Naive B cell (primary cell): ENCODE results near the gene PEAR1. TPM values are rescaled to one million over a fixed set of nuclear protein-coding genes. Genes with fewer than 3 reads are reported as not detected.

ENCODE experiments used
- ATAC-seq, 2 donors: fragments of 150-1000 bp; cut with Tn5 transposase; 2 replicates each; pipeline ENCODE4 v1.10.0; 2021; ENCODE audit warnings: low read depth in 2 of 2, mild to moderate bottlenecking in 2 of 2, moderate library complexity in 2 of 2
- DNase-seq: peaks from one replicate; pipeline ENCODE4 v3.0.0; 2022
- H3K27ac Mint-ChIP-seq, 6 donors: one replicate each; pipeline ENCODE4 v1.8.0; 2020 to 2022; ENCODE audit warnings: mild to moderate bottlenecking in 6 of 6, mixed read lengths in 6 of 6, moderate library complexity in 5 of 6, inconsistent platforms in 2 of 6
- H3K27me3 Mint-ChIP-seq, 3 donors: one replicate each; pipeline ENCODE4 v1.8.0; 2021 to 2022; ENCODE audit warnings: mixed read lengths in 3 of 3, mild to moderate bottlenecking in 1 of 3
- H3K36me3 Mint-ChIP-seq, 2 donors: one replicate each; pipeline ENCODE4 v1.8.0; 2020 to 2022; ENCODE audit warnings: mixed read lengths in 2 of 2, inconsistent platforms in 1 of 2, mild to moderate bottlenecking in 1 of 2
- H3K4me1 Mint-ChIP-seq, 3 donors: one replicate each; pipeline ENCODE4 v1.8.0; 2020 to 2022; ENCODE audit warnings: mixed read lengths in 3 of 3, inconsistent platforms in 1 of 3, mild to moderate bottlenecking in 1 of 3, moderate library complexity in 1 of 3
- H3K4me3 Mint-ChIP-seq, 8 donors: one replicate each; pipeline ENCODE4 v1.8.0; 2020 to 2022; ENCODE audit warnings: mild to moderate bottlenecking in 8 of 8, mixed read lengths in 8 of 8, moderate library complexity in 8 of 8, inconsistent platforms in 2 of 8
- H3K9me3 Mint-ChIP-seq, 7 donors: one replicate each; pipeline ENCODE4 v1.8.0; 2020 to 2022; ENCODE audit warnings: mixed read lengths in 7 of 7, mild to moderate bottlenecking in 5 of 7, inconsistent platforms in 2 of 7, moderate library complexity in 1 of 7
- polyA plus RNA-seq, 6 donors: library from polyadenylated mRNA; unstranded; fragments of 300-500 nt; fragmentation: Illumina TruSeq; gene quantifications; one replicate each; pipeline ENCODE4 v1.2.3, GENCODE V29; 2021; ENCODE audit warnings: low read depth in 6 of 6

PEAR1 gene
- polyA plus RNA-seq, 6 donors from 2014 or later: 0.11 to 0.85 (median 0.27) TPM; not detected in 3

DNA sequence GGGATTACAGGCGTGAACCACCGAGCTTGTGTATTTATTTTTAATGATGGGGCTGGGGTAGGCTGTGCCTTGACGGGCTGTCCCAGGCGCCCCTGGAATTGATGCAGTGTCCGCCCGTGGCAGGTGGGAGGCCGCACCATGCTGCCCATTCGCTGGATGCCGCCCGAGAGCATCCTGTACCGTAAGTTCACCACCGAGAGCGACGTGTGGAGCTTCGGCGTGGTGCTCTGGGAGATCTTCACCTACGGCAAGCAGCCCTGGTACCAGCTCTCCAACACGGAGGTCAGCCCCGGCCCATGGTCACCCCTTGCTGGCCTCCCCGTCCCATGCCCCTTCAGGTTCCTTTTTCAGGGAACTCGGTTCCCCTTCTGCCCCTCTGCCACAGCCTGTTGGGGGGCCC, 13.6 kb upstream of the PEAR1 start:
- H3K27ac Mint-ChIP-seq: peak overlapping the region in 1 of 6 donors; percentile 78
- no peak for DNase-seq
- no peaks in the 10 kb centered on the region for H3K9me3 Mint-ChIP-seq
- H3K4me3 Mint-ChIP-seq: peak overlapping the region in 1 of 8 donors; percentile 50
- no peaks in the 10 kb centered on the region for H3K36me3 Mint-ChIP-seq
- H3K4me1 Mint-ChIP-seq: no peaks in the 10 kb centered on the region
- ATAC-seq: no peak
- H3K27me3 Mint-ChIP-seq: peaks cover 36 to 86% (median 70%) of the 10 kb centered on the region in 3 donors

DNA sequence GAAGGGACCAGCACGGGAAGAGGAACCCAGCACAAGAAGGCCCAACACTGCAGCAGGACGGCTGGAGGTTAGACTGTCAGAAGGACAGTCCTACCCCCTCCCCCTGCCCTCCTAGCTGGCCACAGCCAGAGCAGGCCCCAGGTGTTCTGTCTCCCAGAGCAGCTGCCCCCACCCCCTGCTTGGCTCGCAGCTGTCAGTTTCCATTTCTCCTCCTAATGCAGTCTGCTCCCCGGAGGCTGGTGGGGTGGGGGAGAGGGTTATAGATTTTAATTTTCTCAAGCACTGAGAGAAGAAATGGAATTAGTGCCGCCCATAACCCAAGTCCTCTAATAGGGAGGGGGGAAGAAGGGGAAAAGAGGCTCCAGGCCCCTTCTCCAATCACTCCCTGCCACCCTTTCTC, 13.0 kb upstream of the PEAR1 start:
- peaks cover 34 to 85% (median 71%) of the 10 kb centered on the region in 3 donors for H3K27me3 Mint-ChIP-seq

DNA sequence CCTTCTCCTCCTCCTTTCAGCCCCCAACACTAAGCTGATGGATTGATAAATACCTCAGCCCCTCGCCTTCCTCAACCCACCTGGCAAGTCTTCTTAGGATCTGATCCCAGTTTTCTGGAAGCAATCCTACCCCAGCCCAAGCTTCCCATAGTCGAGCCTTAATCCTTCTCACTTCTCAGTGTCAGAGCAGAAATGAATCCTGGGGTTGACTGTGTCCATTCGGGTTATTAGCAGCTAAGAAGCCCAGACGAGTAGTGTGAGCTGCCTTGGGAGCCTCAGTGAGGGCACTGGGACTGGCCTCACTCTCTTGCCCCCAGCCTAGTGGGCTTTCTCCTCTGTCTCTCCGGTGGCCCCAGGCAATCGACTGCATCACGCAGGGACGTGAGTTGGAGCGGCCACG, 12.4 kb upstream of the PEAR1 start:
- DNase-seq (no peak), ATAC-seq (no peak)
- H3K36me3 Mint-ChIP-seq: no peaks in the 10 kb centered on the region
- H3K4me1 Mint-ChIP-seq: no peaks in the 10 kb centered on the region
- no peaks in the 10 kb centered on the region for H3K9me3 Mint-ChIP-seq
- peak overlapping the region in 2 of 6 donors; percentile 17 to 70 for H3K27ac Mint-ChIP-seq
- peaks cover 37 to 89% (median 78%) of the 10 kb centered on the region in 3 donors for H3K27me3 Mint-ChIP-seq
- no peak overlapping the region for H3K4me3 Mint-ChIP-seq

More for the DNA sequence above, 13.0 kb upstream of the PEAR1 start:
- no peaks in the 10 kb centered on the region for H3K9me3 Mint-ChIP-seq
- H3K4me1 Mint-ChIP-seq: no peaks in the 10 kb centered on the region
- no peak overlapping the region for H3K4me3 Mint-ChIP-seq
- no peak for DNase-seq
- no peaks in the 10 kb centered on the region for H3K36me3 Mint-ChIP-seq
- ATAC-seq: no peak
- H3K27ac Mint-ChIP-seq: peak overlapping the region in 2 of 6 donors; percentile 22 to 63

DNA sequence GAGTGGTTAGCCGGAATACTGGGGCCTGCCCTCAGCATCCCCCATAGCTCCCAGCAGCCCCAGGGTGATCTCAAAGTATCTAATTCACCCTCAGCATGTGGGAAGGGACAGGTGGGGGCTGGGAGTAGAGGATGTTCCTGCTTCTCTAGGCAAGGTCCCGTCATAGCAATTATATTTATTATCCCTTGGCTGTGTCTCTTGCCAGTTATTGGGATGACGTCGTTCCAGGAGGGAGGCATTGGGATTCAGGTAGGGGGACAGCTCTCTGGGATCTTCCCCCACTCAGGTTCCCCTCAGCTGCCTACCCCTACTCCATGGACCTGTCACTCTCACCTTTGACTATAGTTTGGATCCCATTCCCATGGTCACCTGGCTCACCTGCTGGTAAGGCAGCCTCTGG, 11.9 kb upstream of the PEAR1 start:
- no peaks in the 10 kb centered on the region for H3K4me1 Mint-ChIP-seq
- H3K4me3 Mint-ChIP-seq: no peak overlapping the region
- no peaks in the 10 kb centered on the region for H3K36me3 Mint-ChIP-seq
- DNase-seq: no peak
- no peak overlapping the region for H3K27ac Mint-ChIP-seq
- H3K9me3 Mint-ChIP-seq: no peaks in the 10 kb centered on the region
- no peak for ATAC-seq
- peaks cover 39 to 89% (median 78%) of the 10 kb centered on the region in 3 donors for H3K27me3 Mint-ChIP-seq

DNA sequence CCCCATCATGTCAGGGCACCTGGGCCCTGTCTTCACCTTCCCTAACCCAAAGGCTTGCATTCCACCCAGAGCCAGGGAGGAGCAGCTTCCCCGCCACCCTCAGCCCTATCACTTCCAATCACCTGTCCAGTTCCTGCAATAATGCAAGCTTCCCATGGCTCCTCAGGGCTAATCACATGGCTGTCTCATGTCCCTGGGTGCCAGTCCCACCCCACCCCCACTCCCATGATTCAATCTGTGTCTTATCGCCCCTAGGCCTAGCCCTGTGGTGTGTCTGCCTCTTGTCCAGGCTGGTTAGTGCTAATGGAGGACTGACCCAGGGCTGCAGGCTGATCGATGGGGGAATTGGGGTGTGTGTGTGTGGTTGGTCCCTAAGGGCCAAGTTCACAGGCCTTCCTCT, 11.0 kb upstream of the PEAR1 start:
- peak overlapping the region in 1 of 6 donors; percentile 23 for H3K27ac Mint-ChIP-seq
- H3K27me3 Mint-ChIP-seq: peaks cover 38 to 93% (median 85%) of the 10 kb centered on the region in 3 donors

DNA sequence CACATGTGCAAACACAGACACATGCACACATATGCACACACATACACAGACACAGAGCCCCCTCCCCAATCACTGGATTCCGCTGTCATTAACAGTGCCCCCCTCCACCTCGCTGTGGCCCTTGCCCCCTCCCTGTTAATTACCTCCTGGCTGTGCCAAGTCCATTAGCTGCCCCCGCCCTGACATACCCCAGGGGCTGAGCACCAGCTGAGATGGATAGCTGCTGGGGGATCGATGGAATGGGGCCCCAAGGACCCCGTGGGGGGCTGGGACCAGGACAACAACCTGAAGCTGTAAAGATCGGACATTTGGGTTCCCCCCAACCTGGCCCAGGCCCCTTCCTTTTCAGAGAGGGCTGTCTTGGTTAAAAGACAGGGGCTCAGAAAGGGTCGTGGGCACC, 9.6 kb upstream of the PEAR1 start:
- no peaks in the 10 kb centered on the region for H3K4me1 Mint-ChIP-seq
- H3K27ac Mint-ChIP-seq: peak overlapping the region in 1 of 6 donors; percentile 58
- H3K27me3 Mint-ChIP-seq: peaks cover 35 to 93% (median 86%) of the 10 kb centered on the region in 3 donors

More for the DNA sequence above, 11.0 kb upstream of the PEAR1 start:
- DNase-seq (no peak), ATAC-seq (no peak)
- no peak overlapping the region for H3K4me3 Mint-ChIP-seq
- no peaks in the 10 kb centered on the region for H3K4me1 Mint-ChIP-seq
- no peaks in the 10 kb centered on the region for H3K36me3 Mint-ChIP-seq
- no peaks in the 10 kb centered on the region for H3K9me3 Mint-ChIP-seq

DNA sequence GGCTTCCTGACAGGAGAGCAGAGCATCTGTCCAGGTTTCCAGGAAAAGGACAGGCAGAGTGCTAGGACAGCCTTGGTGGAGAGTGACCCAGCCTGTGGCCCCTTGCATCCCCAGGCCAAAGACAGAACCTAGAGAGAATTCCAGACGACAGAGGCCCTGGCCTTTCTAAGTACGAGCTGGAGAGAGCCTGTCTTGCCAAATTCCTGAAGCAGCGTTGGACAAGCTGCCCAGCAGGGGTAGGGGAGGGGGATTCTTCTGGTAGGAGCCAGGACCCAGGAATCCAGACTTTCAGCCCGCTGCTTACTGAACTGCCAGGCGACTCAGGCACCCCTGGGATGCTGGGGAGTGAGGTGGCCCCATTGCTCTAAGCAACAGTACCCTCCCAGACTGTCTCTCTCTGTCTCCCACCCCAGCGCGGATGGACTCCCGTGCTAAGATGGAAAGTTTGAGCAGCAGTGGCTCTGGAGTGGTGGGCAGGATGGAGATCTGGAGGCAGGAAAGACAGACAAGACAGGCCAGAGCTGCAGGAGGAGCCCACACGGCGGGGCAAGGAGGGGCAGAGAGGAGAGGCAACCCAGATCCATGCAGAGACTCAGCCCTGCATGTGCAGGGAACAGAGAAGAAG, 8.8 kb upstream of the PEAR1 start:
- no peak overlapping the region for H3K4me3 Mint-ChIP-seq
- DNase-seq: no peak
- no peak for ATAC-seq
- no peaks in the 10 kb centered on the region for H3K9me3 Mint-ChIP-seq
- H3K27ac Mint-ChIP-seq: peak overlapping the region in 1 of 6 donors; percentile 79
- H3K36me3 Mint-ChIP-seq: peaks cover 0 to 8% of the 10 kb centered on the region in 2 donors
- no peaks in the 10 kb centered on the region for H3K4me1 Mint-ChIP-seq
- peaks cover 40 to 93% (median 88%) of the 10 kb centered on the region in 3 donors for H3K27me3 Mint-ChIP-seq

More for the DNA sequence above, 9.6 kb upstream of the PEAR1 start:
- H3K36me3 Mint-ChIP-seq: peaks cover 0 to 5% of the 10 kb centered on the region in 2 donors
- DNase-seq: no peak
- ATAC-seq: no peak
- no peaks in the 10 kb centered on the region for H3K9me3 Mint-ChIP-seq
- H3K4me3 Mint-ChIP-seq: peak overlapping the region in 1 of 8 donors; percentile 29

DNA sequence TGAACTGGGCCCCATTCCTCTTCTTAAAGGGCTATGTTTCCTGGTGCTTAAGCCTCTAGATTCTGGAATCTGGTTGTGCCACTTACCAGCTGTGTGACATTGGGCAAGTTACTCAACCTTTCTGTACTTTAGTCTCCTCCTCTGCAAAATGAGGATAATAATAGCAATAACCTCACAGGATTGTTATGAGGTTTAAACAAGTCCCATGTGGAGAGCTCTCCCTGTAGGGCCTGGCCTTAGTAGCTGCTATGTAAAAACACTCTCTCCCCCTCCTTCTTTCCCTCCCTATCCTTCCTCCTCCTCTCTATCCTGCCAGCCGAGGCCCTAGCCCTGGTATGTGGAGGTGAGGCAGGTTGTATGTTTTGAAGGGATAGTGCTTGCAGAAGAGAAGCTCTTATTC, 8.2 kb upstream of the PEAR1 start:
- no peaks in the 10 kb centered on the region for H3K9me3 Mint-ChIP-seq
- H3K4me3 Mint-ChIP-seq: no peak overlapping the region
- ATAC-seq: no peak
- H3K27ac Mint-ChIP-seq: no peak overlapping the region
- peaks cover 0 to 3% (median 3%) of the 10 kb centered on the region in 3 donors for H3K4me1 Mint-ChIP-seq
- no peak for DNase-seq
- peaks cover 0 to 8% of the 10 kb centered on the region in 2 donors for H3K36me3 Mint-ChIP-seq
- H3K27me3 Mint-ChIP-seq: peaks cover 44 to 94% (median 88%) of the 10 kb centered on the region in 3 donors

DNA sequence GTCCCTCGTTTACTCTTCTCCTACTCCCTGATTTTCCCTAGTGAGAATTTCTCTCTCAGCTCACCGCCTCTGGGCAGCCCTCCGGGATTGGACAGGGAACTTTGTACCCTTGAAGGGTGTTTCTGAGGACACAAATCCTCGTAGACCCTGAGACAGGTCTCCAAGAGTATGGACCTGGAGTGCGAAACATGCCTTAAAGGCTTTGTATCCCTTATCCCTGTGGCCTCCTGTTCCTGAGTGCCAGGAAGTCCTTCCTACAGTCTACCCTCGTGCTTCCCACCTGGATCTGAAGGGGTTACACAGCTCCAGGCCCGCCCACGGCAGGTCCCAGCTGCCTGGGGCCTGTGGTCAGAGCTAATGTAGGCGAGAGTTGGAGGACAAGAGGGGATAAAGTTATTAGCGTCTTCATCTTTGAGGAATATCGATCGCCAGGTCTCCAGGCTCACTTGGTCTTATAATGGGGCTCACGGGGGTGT, 7.6 kb upstream of the PEAR1 start:
- H3K36me3 Mint-ChIP-seq: peaks cover 0 to 8% of the 10 kb centered on the region in 2 donors
- no peak for DNase-seq
- H3K27me3 Mint-ChIP-seq: peaks cover 47 to 94% (median 92%) of the 10 kb centered on the region in 3 donors
- no peaks in the 10 kb centered on the region for H3K9me3 Mint-ChIP-seq
- no peak for ATAC-seq
- H3K4me3 Mint-ChIP-seq: peak overlapping the region in 1 of 8 donors; percentile 70
- peaks cover 0 to 5% (median 4%) of the 10 kb centered on the region in 3 donors for H3K4me1 Mint-ChIP-seq
- peak overlapping the region in 1 of 6 donors; percentile 20 for H3K27ac Mint-ChIP-seq

DNA sequence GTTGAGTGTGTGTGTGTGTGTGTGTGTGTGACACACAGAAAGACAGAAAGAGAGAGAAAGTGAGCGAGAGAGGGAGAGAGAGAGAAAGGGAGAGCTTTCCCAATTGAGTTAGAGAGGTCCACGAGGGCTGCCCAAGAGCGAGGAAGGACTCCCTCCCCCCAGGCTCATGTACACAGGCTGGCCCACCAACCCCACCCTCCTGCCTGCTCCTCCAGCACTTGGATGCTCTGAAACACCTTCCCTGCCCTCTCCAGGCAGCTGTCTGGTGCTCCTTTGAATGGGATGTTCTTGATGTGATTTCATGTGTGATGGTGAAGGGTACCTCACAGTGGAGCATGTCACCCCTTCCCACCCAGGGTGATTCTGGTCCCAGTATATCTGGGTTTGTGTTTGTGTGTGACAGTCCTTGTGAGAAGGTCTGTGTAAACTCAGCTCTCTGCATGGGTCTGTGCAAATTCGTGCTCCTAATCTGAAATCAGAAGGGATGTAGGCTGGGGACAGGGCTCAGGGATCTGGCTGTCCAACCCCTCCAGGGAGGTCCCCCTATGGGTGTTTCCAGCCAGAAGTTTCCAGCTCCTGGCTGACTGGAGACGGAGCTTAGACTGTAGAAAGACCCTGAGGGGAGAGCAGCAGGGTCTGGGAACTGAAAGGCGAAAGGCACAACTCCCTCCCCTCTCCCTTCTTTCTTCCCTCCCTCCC, 6.8 kb upstream of the PEAR1 start:
- DNase-seq: no peak
- H3K36me3 Mint-ChIP-seq: peaks cover 0 to 8% of the 10 kb centered on the region in 2 donors
- H3K4me3 Mint-ChIP-seq: no peak overlapping the region
- H3K27ac Mint-ChIP-seq: no peak overlapping the region
- peaks cover 51 to 97% (median 95%) of the 10 kb centered on the region in 3 donors for H3K27me3 Mint-ChIP-seq
- ATAC-seq: no peak
- H3K4me1 Mint-ChIP-seq: peaks cover 2 to 7% (median 4%) of the 10 kb centered on the region in 3 donors
- no peaks in the 10 kb centered on the region for H3K9me3 Mint-ChIP-seq

DNA sequence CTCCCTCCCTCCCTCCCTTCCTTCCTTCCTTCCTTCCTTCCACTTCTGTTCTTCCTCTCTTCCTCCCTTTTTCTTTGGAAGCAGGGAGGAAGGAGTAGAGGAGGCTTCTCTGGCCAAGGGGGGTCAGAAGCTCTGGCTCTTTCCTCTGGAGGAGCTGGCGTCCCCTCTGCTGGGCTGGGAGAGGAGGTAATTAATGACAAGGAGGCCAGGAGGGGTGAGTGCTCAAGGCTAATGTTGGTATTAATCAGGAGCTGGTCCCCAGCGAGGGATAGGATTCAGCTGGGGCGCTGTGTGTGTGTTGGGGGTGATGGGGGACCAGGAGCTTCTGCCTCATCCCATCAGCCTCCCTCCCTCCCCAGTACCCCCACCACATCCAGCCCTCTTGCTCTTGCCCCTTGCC, 6.2 kb upstream of the PEAR1 start:
- H3K4me1 Mint-ChIP-seq: peaks cover 4 to 13% (median 8%) of the 10 kb centered on the region in 3 donors
- ATAC-seq (no peak), DNase-seq (no peak)
- no peaks in the 10 kb centered on the region for H3K9me3 Mint-ChIP-seq
- H3K27me3 Mint-ChIP-seq: peaks cover 52 to 97% (median 91%) of the 10 kb centered on the region in 3 donors
- peak overlapping the region in 1 of 6 donors; percentile 20 for H3K27ac Mint-ChIP-seq
- peaks cover 0 to 8% of the 10 kb centered on the region in 2 donors for H3K36me3 Mint-ChIP-seq
- no peak overlapping the region for H3K4me3 Mint-ChIP-seq

DNA sequence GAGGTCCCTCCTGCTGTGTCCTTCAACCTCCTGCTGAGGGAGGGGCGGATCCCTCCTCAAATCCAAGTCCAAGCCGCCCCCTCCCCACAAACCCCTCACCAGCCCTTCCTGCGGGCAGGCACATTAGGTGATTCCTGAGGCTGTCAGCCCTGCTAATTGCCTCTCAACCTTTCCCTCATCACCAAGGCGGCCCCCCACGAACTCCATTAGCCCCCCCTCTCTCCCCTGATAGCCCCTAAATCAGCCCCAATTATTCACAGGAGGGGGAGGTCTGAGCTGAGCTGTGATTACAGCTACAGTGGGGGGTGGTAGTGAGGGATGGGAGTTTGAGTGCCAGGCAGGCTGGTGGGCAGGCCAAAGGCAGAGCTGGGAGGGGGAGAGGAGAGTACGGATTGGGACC, 5.8 kb upstream of the PEAR1 start:
- H3K27me3 Mint-ChIP-seq: peaks cover 55 to 97% (median 87%) of the 10 kb centered on the region in 3 donors

DNA sequence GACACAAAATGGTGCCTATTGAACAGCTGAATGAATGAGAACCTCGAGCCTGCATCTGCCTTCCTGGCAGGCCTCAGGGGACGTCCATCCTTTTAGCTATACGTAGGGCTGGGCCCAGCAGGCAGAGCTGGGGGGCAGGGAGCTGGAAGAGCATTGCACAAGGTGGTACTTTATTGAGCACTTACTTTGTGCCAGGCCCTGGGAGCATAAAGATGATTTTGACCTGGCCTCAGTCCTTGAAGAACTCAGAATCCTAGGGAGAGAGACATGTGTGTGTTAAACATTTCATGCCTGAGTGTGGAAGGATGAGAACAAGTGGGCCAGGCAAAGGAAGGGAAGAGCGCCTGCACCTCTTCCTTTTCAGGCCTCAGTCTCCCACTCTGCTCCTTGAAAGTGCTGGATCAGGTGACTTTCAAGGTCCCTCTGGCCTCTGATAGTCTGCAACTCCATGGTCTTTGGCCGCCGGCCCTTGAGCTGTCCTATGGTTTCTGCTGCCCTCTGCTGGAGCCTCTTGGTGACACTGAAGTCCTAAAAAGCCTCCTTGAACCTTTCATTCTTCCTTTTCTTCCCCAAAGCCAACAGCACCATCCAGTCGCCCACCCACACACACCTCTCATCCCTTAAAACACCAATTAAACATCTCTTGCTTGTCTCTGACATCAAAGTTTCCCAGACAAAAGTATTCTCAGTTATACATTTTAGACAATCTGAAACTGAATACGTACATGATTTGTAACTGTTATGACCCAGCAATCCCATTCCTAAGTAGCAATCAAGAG, 3.5 kb upstream of the PEAR1 start:
- peaks cover 0 to 8% of the 10 kb centered on the region in 2 donors for H3K36me3 Mint-ChIP-seq
- ATAC-seq (no peak), DNase-seq (no peak)
- no peak overlapping the region for H3K27ac Mint-ChIP-seq
- no peaks in the 10 kb centered on the region for H3K9me3 Mint-ChIP-seq
- peak overlapping the region in 1 of 8 donors; percentile 6 for H3K4me3 Mint-ChIP-seq
- H3K4me1 Mint-ChIP-seq: peaks cover 4 to 19% (median 14%) of the 10 kb centered on the region in 3 donors
- peaks cover 60 to 93% (median 75%) of the 10 kb centered on the region in 3 donors for H3K27me3 Mint-ChIP-seq

More for the DNA sequence above, 5.8 kb upstream of the PEAR1 start:
- Mint-ChIP-seq H3K36me3 (peaks cover 0 to 8% of the 10 kb centered on the region in 2 donors), H3K4me3 (no peak overlapping the region), H3K27ac (no peak overlapping the region), H3K9me3 (no peaks in the 10 kb centered on the region), H3K4me1 (peaks cover 4 to 14% (median 11%) of the 10 kb centered on the region in 3 donors)
- no peak for ATAC-seq
- DNase-seq: no peak
